ENCODE data around the gene TPM1. TPM values are rescaled to one million over a fixed set of nuclear protein-coding genes. Genes with fewer than 3 reads are reported as not detected.

The TPM1 gene
- total RNA-seq, 1 experiment from 2014 or later = 298 TPM

GRCh38 chr15:63077952-63078351, 35.4 kb downstream of the TPM1 start:
- ChIA-PET CTCF (no interaction called here), POLR2A (no interaction called here)
- no peak overlapping the region for H3K27ac ChIP-seq (ENCODE audit: low read length)
- H3K27me3 ChIP-seq (ENCODE audit: control insufficient read depth, insufficient read depth, low read length) = no peaks in the 10 kb centered on the region
- intact Hi-C loops (cut with micrococcal nuclease; ENCODE audit: unreplicated experiment) = no loop called here
- BruUV-seq (replicated peaks) = no TSS peak
- in situ Hi-C loops (cut with HindIII; ENCODE audit: low pct_unique_long_range_greater_than_20kb, low sequenced_read_pairs) = no loop called here
- ATAC-seq (no peak), DNase-seq (ENCODE audit: low read depth, low spot score) (no peak)
- no peak overlapping the region for H3K4me3 ChIP-seq (ENCODE audit: low read depth in 2 of 2, low read length in 2 of 2)
- H3K9me3 ChIP-seq (ENCODE audit: control insufficient read depth, insufficient read depth, low read depth, low read length) = no peaks in the 10 kb centered on the region
- TF ChIP-seq, protein P1, sequence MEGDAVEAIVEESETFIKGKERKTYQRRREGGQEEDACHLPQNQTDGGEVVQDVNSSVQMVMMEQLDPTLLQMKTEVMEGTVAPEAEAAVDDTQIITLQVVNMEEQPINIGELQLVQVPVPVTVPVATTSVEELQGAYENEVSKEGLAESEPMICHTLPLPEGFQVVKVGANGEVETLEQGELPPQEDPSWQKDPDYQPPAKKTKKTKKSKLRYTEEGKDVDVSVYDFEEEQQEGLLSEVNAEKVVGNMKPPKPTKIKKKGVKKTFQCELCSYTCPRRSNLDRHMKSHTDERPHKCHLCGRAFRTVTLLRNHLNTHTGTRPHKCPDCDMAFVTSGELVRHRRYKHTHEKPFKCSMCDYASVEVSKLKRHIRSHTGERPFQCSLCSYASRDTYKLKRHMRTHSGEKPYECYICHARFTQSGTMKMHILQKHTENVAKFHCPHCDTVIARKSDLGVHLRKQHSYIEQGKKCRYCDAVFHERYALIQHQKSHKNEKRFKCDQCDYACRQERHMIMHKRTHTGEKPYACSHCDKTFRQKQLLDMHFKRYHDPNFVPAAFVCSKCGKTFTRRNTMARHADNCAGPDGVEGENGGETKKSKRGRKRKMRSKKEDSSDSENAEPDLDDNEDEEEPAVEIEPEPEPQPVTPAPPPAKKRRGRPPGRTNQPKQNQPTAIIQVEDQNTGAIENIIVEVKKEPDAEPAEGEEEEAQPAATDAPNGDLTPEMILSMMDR (IDR thresholded peaks at IDR 0.05) = no peak
- TF ChIP-seq SIN3A (IDR thresholded peaks at IDR 0.05; ENCODE audit: borderline replicate concordance, insufficient read depth, low read depth, low read length) (no peak), POLR2AphosphoS5 (IDR thresholded peaks at IDR 0.05; ENCODE audit: low read depth, low read length) (no peak), REST (IDR thresholded peaks at IDR 0.05; ENCODE audit: insufficient read depth in 1 of 2, low read depth in 2 of 2, low read length in 1 of 2) (no peak), TCF7L2 (IDR thresholded peaks at IDR 0.05; ENCODE audit: low read depth, low read length) (no peak)
- no peaks in the 10 kb centered on the region for H3K36me3 ChIP-seq (ENCODE audit: control insufficient read depth, insufficient read depth, low read length)
- H3K4me1 ChIP-seq (ENCODE audit: control insufficient read depth, insufficient read depth, low read length) = peaks cover 6% of the 10 kb centered on the region; the same call in 1 of the 2 replicates

DNA sequence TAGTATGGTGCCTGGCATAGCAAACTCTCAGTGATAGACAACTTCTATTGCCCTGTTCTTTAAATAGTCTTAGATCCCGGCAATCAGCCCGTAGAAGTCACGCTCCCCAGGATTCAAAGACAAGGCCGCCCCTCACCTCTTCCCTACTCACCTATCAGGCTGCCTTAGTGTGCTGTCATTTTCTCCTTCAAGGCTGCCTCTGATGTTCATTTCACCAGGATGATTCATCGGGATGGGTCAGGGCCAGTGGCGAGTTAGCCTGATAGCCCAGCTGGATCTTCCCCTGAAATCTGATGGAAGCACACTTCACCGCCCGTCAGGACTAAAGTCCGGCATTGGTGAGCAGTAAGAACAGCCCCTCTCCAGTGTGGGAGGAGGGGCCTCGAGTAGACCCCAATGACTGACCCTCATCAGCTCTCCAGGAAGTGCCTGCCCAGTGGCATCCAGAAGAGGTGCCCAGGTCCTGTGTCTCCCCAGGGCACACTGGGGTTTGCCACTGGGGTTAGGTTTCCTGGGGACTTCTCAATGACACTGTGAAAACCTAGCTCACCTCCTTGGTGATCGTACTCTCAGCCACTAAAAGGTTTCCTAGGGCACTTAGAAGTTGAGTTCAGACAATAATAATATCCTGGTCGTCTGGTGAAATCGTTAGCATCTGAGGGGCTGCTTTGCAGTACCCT, 37.5 kb downstream of the TPM1 start:
- Histone ChIP-seq H3K36me3 (ENCODE audit: control insufficient read depth, insufficient read depth, low read length) (no peaks in the 10 kb centered on the region), H3K9me3 (ENCODE audit: control insufficient read depth, insufficient read depth, low read depth, low read length) (no peaks in the 10 kb centered on the region), H3K4me1 (ENCODE audit: control insufficient read depth, insufficient read depth, low read length) (peaks cover 6% of the 10 kb centered on the region; the same call in 1 of the 2 replicates), H3K27ac (ENCODE audit: low read length) (no peak overlapping the region), H3K27me3 (ENCODE audit: control insufficient read depth, insufficient read depth, low read length) (no peaks in the 10 kb centered on the region), H3K4me3 (ENCODE audit: low read depth in 2 of 2, low read length in 2 of 2) (no peak overlapping the region)
- POLR2A ChIA-PET = no interaction called here
- in situ Hi-C loops (cut with HindIII; ENCODE audit: low pct_unique_long_range_greater_than_20kb, low sequenced_read_pairs) = no loop called here
- intact Hi-C loops (cut with micrococcal nuclease; ENCODE audit: unreplicated experiment) = no loop called here
- TF ChIP-seq, protein P1 (IDR thresholded peaks at IDR 0.05) = no peak
- TF ChIP-seq TCF7L2 (IDR thresholded peaks at IDR 0.05; ENCODE audit: low read depth, low read length) (no peak), SIN3A (IDR thresholded peaks at IDR 0.05; ENCODE audit: borderline replicate concordance, insufficient read depth, low read depth, low read length) (no peak), POLR2AphosphoS5 (IDR thresholded peaks at IDR 0.05; ENCODE audit: low read depth, low read length) (no peak), REST (IDR thresholded peaks at IDR 0.05; ENCODE audit: insufficient read depth in 1 of 2, low read depth in 2 of 2, low read length in 1 of 2) (no peak)
- CTCF ChIA-PET = interaction anchor here (0.8 kb wide), 1 partner anchor 31 kb away, joined by 3 read pairs; no protein-coding TSS in a partner anchor
- DNase-seq (ENCODE audit: low read depth, low spot score) (no peak), ATAC-seq (no peak)
- no TSS peak for BruUV-seq (replicated peaks)

Data from Panc1 (cell line).